HL-60 (cell line): ENCODE results near the gene HYAL1.

Source experiments
- DNase-seq, 2 experiments: peaks; one replicate each; pipeline ENCODE4 v3.0.0-alpha.2; 2010 to 2020; ENCODE audit warnings: low read depth in 1 of 2, low spot score in 1 of 2
- H3K27ac ChIP-seq: fragments of 250-450 bp; sonication (Bioruptor Pico); replicated peaks from 2 replicates; pipeline ENCODE4 v1.5.1; 2020; ENCODE audit warnings: mild to moderate bottlenecking, moderate library complexity
- H3K27me3 ChIP-seq: fragments of 250-450 bp; sonication (Bioruptor Pico); 2 replicates; pipeline ENCODE4 v1.5.1; 2021; ENCODE audit warnings: mild to moderate bottlenecking, moderate library complexity; ENCODE audit not compliant: insufficient read depth, poor library complexity, severe bottlenecking
- H3K4me3 ChIP-seq: replicated peaks from 2 replicates; pipeline ENCODE4 v1.5.1; 2011; ENCODE audit warnings: mild to moderate bottlenecking, control low read depth, low read length; ENCODE audit not compliant: insufficient read depth
- GABPA ChIP-seq: IDR thresholded peaks from 2 replicates; pipeline ENCODE4 v1.6.1; 2012; ENCODE audit warnings: low read depth
- POLR2AphosphoS5 ChIP-seq: IDR thresholded peaks from 2 replicates; pipeline ENCODE4 v1.6.1; 2012; ENCODE audit warnings: low read depth
- SPI1 ChIP-seq: IDR thresholded peaks from 2 replicates; pipeline ENCODE4 v1.6.1; 2012; ENCODE audit warnings: low read depth, mild to moderate bottlenecking, borderline replicate concordance
- long read RNA-seq: library from polyadenylated mRNA; unstranded; transcript quantifications from one replicate; pipeline ENCODE4 v2.0.0, GENCODE V29; 2020
- TF ChIP-seq, protein P1 (sequence below): IDR thresholded peaks from one replicate; pipeline ENCODE4 v1.5.1; 2011; ENCODE audit warnings: low read length, control low read depth, inconsistent platforms; ENCODE audit not compliant: insufficient read depth
- TF ChIP-seq, protein P2 (sequence below): IDR thresholded peaks from 2 replicates; pipeline ENCODE4 v1.6.1; 2012; ENCODE audit warnings: low read depth; ENCODE audit not compliant: insufficient replicate concordance

HYAL1 gene, protein sequence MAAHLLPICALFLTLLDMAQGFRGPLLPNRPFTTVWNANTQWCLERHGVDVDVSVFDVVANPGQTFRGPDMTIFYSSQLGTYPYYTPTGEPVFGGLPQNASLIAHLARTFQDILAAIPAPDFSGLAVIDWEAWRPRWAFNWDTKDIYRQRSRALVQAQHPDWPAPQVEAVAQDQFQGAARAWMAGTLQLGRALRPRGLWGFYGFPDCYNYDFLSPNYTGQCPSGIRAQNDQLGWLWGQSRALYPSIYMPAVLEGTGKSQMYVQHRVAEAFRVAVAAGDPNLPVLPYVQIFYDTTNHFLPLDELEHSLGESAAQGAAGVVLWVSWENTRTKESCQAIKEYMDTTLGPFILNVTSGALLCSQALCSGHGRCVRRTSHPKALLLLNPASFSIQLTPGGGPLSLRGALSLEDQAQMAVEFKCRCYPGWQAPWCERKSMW
- long read RNA-seq: 0 reads

DNA sequence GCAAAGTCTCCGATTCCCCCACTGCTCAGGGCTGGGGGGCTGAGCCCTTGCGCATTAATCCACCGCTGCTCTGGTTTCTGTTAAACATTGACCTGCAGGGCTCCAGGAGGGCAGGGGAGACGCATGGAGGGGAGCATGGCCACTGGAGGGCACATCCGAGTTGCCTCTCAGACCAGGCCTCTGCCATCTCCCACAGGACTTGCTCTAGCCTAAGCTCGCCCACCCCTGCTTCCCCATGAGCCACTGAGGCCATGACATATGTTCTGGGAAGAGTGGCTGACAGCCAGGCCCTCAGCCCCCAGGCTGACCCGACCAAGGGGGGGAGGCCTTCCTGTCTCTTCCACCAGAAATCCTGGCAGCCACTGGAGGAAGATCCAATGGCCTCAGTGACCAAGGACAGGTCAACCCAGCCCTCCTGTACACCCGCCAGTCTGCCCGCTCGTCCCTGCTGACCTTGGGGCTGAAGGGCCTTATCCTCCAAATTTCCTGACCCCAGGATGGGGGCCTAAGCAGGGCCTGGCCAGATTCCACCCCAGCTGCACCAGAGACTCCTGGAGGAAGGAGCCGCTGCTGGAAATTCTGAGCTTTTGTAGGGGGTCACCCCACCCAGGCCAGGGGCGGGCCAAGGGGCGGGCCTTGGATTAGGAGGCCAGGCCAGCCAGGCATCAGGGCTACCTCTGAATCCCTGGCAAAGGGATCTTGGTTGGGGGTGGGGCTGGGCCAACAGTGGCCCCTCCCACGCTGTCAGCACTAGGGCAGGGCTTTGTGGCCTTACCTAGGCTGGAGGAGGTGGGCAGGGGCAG, at the start of gene HYAL1:
HYAL1 (minus strand) TSS at position 562 of the 803 bp plus-strand sequence. CDS start 618 bp downstream, outside the sequence.
- Histone ChIP-seq H3K4me3 (no peak within 1 kb of the TSS), H3K27me3 (no peaks in the 10 kb centered on the region), H3K27ac (no peak within 1 kb of the TSS)
- no peak for TF ChIP-seq SPI1
- TF ChIP-seq, protein P1, sequence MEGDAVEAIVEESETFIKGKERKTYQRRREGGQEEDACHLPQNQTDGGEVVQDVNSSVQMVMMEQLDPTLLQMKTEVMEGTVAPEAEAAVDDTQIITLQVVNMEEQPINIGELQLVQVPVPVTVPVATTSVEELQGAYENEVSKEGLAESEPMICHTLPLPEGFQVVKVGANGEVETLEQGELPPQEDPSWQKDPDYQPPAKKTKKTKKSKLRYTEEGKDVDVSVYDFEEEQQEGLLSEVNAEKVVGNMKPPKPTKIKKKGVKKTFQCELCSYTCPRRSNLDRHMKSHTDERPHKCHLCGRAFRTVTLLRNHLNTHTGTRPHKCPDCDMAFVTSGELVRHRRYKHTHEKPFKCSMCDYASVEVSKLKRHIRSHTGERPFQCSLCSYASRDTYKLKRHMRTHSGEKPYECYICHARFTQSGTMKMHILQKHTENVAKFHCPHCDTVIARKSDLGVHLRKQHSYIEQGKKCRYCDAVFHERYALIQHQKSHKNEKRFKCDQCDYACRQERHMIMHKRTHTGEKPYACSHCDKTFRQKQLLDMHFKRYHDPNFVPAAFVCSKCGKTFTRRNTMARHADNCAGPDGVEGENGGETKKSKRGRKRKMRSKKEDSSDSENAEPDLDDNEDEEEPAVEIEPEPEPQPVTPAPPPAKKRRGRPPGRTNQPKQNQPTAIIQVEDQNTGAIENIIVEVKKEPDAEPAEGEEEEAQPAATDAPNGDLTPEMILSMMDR: peak; percentile 2
- DNase-seq: no peak

DNA sequence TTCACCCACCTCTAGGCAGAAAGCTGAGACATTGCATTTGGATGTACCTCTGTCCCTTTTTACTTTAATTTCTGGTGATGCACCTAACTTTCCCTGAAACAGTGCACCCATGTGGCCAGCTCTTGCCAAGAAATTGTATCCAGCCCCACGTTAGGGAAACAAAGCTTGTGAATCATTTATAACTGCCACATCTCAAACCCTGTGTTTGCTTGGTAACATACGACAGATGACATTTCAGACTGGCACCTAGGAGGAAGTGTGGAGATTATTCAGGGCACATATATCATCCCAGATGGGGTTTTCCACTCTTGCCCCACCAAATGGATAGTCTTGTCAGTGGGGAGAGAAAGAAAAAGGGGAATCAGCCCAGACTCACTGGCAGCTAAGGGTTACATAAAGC, 49.4 kb upstream of the HYAL1 start:
- no peak for DNase-seq
- TF ChIP-seq POLR2AphosphoS5: no peak
- TF ChIP-seq, protein P2, sequence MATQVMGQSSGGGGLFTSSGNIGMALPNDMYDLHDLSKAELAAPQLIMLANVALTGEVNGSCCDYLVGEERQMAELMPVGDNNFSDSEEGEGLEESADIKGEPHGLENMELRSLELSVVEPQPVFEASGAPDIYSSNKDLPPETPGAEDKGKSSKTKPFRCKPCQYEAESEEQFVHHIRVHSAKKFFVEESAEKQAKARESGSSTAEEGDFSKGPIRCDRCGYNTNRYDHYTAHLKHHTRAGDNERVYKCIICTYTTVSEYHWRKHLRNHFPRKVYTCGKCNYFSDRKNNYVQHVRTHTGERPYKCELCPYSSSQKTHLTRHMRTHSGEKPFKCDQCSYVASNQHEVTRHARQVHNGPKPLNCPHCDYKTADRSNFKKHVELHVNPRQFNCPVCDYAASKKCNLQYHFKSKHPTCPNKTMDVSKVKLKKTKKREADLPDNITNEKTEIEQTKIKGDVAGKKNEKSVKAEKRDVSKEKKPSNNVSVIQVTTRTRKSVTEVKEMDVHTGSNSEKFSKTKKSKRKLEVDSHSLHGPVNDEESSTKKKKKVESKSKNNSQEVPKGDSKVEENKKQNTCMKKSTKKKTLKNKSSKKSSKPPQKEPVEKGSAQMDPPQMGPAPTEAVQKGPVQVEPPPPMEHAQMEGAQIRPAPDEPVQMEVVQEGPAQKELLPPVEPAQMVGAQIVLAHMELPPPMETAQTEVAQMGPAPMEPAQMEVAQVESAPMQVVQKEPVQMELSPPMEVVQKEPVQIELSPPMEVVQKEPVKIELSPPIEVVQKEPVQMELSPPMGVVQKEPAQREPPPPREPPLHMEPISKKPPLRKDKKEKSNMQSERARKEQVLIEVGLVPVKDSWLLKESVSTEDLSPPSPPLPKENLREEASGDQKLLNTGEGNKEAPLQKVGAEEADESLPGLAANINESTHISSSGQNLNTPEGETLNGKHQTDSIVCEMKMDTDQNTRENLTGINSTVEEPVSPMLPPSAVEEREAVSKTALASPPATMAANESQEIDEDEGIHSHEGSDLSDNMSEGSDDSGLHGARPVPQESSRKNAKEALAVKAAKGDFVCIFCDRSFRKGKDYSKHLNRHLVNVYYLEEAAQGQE: no peak
- TF ChIP-seq, protein P1: peak; percentile 8
- no peak for TF ChIP-seq SPI1
- no peak for TF ChIP-seq GABPA
- Histone ChIP-seq H3K27ac (no peak overlapping the region), H3K4me3 (no peak overlapping the region), H3K27me3 (no peaks in the 10 kb centered on the region)

DNA sequence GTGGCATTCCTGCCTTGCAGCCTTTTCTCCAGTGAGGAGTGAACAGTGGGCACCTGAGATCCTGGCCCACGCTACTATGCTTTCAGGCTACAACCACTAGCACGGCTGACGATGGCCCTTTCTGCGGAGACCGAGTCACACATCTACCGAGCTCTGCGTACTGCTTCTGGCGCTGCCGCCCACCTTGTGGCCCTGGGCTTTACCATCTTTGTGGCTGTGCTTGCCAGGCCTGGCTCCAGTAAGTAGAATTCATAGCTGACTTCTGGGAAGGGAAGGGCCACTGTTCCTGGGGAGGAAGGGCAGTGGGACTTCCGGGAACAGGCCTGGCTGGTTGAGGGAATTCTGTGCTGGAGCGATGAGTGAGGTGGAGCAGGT, 47.9 kb upstream of the HYAL1 start:
- Histone ChIP-seq H3K27me3 (no peaks in the 10 kb centered on the region), H3K4me3 (peak overlapping the region; percentile 58), H3K27ac (peak overlapping the region; percentile 94)
- no peak for DNase-seq
- TF ChIP-seq, protein P1: no peak
- no peak for TF ChIP-seq GABPA
- TF ChIP-seq POLR2AphosphoS5: no peak; the same call in 1 of the 2 replicates
- TF ChIP-seq, protein P2: no peak
